HG03064 (cell line): ENCODE data around the gene KCNQ1.

Source experiments
- ATAC-seq: cut with Tn5 transposase; IDR thresholded peaks from one replicate; pipeline ENCODE4 v1.9.1; 2021; ENCODE audit warnings: low read depth; ENCODE audit not compliant: unreplicated experiment

KCNQ1 gene

DNA sequence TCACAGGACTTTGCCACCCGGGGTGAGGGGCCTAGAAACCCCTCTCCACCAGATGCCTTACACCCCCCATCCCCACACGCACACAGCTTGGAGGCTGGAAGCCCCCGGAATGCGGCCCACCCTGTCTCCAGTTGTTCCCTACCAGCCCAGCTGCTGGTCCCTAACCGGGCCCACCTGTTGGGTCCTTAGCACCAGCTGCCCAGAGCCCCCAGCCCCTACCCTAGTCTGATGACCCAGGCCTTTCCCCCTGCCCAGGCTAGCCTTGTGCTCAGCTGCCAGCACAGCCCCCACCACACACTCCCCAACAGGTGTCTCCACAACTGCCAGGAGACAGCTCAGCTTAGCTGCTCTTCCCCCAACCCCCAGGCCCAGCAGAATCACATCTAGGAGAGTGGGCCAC lies 373.7 kb downstream of the KCNQ1 start:
- no peak for ATAC-seq

DNA sequence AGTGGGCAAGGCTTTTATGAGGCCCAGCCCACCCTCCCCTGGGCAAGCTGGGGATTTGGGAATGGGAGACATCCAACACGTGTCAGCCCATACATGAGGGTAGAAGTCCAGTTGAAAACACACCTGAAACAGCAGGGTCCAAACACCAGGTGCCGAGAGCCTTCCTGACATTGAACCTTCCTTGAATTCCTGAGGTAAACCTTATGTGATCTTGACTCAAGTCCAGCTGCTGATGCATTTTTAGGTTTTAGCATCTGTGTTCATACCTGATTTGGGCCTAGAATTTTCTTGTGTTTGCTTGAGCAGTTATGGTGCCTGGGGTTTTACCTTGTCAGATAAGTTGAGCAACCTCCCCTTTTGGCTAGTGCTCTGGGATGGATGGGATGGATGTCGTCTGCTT lies 374.5 kb downstream of the KCNQ1 start:
- no peak for ATAC-seq

DNA sequence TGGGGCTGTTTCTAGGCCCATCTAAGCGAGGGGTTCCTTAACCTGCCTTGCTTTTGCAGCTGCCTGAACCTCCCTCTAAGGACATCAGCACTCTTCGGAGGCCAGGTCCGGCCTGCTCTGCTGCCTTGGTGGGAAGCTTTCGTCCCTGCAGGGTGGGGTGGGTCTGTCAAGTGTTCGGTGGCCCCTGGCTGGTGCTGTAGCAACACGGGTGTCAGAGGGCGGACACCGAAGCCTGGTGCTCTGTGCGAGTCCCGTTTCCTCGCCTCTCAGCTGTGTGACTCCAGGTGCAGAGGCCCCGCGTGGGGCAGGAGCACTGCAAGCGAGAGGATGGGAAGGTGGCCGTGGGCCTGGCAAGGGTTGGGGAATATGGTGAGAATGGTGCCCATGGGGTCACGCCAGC lies 376.2 kb downstream of the KCNQ1 start:
- ATAC-seq = no peak

DNA sequence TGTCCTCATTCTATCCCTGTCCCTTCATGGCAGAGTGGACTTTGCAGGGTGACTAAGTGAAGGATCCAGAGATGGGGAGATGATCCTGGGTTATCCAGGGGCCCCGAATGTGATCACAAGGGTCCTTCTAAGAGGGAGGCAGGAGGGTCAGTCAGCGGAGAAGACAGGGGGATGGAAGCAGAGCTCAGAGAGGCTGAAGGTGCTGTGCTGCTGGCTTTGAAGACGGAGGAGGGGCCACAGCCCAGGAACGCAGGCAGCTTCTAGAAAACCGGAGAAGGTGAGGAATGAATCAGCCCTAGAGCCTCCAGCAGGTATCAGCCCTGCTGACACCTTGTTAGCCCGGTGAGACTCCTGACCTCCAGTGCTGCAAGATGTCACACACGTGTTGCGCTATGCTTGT lies 377.1 kb downstream of the KCNQ1 start:
- ATAC-seq = no peak

DNA sequence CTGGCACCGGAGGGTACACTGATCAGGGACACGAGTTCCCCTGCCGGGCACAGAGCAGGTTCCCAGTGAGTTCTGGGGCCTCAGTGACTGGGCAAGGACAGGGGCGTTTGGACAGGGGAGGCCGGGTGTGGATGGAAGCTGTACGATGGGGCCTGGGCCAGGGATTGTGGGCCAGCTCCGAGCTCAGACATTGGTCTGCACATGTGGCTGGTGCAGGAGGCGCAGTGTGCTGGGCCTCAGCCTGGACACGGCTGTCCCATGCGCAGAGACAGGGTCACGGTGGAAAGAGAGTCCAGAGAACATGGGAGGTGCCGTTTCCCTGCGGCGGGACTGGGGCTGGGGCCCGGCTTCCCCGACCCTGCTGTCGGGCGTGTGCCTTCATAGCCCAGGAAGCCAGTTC lies 380.0 kb downstream of the KCNQ1 start:
- no peak for ATAC-seq

DNA sequence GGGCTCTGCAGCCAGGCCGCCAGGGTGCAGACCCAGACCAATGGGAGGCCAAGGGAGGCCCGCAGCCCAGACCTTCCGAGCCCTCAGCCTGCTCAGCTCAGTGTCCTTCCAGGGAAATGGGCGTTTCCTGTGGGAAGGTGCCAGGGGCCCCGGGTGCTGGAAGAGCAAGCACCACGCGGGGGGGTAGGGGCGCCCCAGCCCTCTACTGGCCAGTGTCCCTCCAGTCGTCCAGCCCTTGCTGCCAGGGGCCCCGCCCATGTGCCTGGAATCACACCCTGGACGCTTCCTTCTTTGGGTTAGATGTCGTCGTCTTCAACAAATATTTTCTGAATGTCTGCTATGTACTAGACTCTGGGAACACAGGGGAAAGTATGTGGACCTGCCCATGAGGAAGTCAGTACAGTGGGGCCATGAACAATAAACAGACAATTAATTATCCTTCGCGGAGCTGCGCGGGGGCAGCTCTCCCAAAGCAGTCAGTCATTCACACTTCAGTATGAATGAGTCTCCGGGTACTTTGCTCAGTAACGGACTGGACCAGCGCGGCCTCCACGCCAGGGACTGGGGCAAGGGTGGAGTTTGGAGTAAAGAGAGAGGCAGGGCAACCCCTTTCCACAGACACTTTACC lies 380.6 kb downstream of the KCNQ1 start:
- ATAC-seq = no peak

DNA sequence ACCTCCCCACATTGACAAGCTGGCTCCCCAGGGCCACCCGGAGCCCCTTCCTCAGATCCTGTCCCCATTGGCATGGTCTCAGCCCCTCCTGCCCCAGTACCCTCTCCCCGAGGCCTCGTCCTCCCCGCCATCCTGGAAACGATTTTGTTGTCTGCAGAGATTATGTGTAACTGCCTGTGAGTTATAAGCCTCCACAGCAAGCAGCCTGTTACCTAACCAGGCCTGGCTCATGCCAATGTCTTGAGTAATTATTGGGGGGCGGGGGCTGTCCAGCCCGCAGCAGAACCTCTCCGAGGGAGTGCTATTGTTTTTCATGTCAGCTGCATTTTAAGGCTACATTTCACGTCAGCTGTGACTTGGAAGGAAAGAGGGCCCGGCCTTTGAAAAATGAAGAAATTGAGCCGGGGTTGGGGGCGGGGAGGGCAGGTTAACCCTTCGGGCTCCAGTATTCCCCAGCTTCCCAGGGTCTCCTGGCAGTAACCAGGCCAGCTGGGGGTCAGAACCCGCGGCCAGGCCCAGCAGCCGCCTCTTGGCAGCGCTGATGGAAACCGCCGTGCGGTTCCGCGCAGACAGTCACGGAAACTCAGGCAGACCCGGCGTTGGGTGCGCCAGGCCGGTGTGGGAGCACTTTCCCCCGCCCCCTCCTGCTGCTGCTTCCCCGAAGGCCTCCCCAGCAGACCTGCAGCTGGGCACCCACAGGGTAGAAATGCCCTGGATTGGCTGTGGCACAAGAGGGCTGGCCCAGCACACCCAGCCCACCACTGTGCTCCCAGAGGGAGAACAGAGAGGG lies 381.3 kb downstream of the KCNQ1 start:
- ATAC-seq = no peak

DNA sequence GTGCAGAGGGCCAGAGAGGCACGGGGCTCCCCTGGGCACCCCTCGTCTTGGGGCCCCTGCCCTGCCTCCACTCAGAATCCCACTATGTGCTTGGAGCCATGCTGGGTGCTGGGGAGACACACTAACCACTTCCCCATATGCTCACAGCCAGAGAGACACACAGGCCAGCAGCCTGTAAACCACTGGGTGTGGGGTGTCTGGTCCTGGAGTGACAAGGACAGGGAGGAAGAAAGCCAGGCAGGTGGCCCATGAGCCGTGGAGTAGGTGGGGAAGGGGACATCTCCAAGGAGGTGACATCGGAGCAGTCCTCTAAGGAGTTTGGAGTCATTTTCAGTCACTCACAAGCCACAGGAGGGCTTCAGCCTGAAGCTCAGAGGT lies 381.9 kb downstream of the KCNQ1 start:
- ATAC-seq = no peak

DNA sequence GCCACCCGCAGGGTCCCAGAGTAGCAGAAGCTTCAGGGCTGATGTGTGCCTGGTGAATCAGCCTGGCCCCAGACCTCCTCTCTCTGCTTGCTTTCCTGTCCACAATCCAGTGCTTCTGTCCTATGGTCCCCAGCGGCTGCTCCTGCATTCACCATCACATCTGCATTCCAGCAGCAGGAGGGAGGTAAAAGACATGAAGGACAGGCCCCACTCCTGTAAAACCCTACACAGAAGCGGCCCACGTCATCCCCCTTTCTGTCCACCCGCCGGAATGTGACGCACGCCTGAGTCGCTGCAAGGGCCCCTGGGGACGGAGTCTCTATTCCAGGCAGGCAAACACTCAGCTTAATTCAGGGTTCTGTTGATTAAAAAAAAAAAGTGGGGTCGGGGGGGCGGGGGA lies 382.4 kb downstream of the KCNQ1 start:
- ATAC-seq = no peak

DNA sequence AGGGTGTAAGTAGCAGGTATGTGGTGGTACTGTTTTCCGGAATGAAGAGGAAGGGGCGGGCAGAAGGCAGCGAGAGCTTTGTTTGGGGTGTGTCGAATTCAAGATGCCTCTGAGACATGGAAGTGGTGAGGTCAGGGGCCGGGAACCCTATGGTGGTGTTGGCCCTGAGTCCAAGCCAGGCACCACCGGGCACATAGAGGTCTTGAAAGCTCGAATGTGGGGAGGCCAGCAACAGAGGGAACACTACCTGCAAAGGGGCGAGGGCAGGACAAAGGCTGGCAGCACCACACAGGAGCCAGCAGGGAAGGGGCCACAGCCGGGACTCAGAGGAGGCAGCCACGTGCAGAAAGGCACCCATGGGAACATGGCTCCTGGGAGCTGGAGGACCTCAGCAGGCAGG lies 383.0 kb downstream of the KCNQ1 start:
- ATAC-seq = no peak

DNA sequence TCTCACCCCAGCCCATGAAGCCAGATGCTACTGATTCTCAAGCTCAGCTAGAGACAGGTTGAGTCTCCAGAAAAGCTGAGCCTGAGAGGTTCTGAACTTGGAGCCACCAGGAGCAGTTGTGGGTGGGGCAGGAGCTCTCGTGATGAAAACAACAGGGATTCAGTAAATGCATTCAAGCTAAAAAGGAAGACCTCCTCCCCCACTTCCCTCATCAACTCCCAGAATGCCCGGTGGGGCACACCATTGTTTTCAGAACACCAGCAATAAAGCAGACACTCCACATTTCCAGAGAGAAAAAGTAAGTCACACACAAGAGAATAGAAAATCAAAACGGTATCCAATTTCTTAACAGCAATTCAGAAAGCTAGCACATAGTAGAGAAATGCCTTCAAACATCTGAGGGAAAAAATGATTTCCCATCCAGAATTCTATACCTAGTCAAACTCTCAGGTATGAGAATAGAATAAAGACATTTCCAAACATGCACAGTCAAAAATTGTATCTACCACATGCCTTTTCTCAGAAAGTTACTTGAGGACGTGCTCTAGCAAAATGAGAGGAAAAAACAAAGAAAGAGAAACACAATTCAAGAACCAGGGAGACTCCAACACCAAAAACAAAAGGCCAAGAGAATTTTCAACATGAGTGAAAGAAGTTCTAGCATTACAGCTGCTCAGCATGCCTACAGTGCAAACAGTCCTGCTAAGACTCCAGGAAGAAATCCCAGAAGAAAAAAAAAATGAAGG lies 383.9 kb downstream of the KCNQ1 start:
- no peak for ATAC-seq

DNA sequence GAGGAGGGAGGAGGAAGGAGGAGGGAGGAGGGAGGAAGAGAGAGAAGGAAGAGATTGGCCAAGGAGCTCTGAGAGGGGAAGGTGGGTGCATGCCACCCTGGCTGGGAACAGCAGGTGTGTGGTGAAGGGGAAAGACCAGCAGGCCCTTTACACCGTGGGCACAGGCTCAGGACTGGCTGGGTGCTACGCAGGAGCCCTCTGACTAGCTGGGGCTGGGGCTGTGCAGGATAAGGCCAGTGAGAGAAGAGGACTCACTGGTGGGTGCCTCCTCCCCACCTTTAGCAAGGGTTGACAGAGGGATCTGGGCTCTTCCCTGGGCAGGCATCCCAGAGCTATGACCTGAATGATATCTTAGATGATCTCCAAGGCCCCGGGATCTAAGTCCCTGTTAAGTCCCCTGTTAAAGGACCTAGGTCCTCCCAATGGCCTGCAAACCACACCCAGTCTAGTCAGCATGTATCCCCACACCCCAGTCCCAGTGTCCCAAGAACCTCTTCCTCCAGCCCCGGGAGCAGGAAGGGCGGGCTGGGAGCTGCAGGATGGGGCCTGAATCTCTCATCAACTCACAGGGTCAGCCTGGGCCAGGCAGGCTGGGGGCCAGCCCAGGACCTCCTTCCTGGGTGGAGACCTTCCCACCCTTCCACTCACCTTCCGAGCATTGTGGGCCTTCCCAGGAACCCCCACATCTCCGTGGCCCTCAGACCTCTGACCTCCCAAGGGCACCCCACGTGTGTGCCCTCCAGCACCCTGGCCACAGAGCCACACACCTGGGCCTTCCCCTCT lies 385.4 kb downstream of the KCNQ1 start:
- no peak for ATAC-seq

DNA sequence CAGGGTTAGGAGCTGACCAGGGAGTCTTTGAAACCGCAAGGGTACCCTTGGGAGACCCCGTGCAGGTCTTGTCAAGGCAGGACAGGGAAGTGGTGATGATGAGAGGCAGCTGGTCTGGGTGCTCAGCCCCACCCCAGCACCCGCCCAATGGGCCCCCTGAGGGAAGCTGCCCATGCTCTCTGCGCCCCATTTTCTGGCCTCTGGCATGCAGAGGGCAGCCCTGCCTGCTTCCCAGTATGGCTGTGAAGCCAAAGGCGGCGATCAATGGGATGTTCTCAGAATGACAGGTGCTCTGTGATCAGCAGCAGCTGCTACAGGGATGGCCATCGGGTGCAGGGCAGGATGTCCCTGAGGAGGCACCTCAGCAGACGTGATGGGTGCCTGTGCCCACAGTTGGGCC lies 386.1 kb downstream of the KCNQ1 start:
- ATAC-seq = no peak

DNA sequence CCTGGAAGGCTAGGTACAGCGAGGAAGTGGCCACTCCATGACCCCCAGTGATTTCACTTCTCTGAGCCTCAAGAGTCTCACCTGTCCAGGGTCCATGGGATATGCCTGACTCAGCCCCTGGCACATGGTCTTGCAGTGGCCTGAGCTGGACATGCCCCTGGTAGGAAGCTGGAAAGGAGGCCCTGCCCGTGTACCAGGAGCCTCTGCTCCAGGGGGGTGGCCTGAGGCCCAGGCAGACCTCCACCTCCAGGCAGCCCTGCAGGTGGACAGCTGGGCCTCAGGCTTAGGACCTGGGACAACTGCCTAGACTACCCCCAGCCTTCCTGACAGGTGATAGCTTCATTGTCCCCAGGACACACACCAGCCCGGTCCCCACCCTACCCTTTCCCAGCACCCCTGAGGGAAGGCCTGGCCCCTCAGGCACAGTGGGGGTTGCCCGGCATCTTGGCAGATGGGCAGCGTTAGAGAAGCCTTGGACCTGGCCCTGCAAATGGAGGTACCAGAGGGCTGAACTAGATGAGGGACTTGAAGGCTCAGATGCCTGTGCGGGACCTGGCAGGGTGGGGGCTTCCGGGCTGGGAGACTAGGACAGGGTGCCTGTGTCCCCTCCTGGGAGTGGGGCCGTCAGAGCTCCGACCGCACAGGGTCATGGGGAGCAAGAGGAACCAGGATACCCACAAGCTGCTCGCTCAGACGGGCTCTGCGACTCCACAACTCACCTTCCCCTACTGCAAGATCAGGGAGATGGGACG lies 387.1 kb downstream of the KCNQ1 start:
- no peak for ATAC-seq

DNA sequence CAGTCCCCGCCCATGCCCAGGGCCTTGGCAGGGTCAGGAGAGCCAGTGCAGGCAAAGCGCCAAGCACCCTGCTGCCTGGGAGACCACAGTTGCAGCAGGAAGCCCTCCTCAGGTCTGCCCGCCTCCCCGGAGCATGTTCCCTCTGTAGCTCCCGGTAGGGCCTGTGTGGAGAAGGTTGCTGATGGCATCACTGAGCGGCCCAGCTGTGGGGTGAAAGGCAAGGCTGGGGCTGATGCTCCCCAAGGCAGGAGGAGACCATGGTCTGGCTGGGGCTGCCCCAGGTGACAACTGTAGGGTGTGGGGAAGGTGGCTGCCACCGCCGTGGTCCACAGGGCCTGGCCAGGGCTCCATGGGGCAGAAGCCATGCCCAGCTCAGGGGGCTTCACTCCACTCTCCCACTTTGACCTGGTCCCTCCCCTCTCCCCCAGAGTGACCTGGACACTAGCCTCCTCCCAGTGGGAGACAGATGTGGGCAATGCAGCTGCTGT lies 387.8 kb downstream of the KCNQ1 start:
- ATAC-seq = no peak

DNA sequence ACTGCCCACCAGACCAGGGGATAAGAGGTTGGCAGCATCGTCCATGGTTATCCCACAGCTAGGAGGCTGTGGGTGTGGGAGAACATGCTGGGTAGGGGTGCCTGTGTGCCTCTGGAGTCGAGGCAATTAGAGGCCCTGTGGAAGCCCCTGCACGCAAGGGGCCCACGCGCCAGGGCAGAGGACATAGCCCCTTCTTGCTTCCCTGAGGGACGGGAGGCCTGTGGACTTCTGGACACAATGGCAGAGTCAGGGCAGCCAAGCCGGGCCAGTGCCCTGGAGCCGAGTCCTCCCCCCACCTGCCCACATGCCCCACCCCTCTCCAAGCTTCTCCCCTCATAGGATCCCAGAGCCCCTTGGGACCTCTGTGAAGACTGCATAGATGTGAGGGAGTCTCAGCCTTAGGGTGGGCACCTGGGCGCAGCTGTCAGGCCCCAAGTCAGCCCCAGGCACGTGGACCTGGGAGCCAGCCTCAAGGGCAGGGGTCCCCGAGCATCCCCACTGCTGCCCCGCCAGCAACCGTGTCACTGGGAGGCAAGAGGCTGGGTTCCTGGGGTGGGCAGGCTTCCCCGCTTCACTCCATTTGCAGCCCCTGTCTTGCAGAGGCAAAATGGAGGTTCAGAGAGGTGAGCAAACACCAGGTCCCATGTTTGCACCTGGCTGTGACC lies 388.4 kb downstream of the KCNQ1 start:
- no peak for ATAC-seq

DNA sequence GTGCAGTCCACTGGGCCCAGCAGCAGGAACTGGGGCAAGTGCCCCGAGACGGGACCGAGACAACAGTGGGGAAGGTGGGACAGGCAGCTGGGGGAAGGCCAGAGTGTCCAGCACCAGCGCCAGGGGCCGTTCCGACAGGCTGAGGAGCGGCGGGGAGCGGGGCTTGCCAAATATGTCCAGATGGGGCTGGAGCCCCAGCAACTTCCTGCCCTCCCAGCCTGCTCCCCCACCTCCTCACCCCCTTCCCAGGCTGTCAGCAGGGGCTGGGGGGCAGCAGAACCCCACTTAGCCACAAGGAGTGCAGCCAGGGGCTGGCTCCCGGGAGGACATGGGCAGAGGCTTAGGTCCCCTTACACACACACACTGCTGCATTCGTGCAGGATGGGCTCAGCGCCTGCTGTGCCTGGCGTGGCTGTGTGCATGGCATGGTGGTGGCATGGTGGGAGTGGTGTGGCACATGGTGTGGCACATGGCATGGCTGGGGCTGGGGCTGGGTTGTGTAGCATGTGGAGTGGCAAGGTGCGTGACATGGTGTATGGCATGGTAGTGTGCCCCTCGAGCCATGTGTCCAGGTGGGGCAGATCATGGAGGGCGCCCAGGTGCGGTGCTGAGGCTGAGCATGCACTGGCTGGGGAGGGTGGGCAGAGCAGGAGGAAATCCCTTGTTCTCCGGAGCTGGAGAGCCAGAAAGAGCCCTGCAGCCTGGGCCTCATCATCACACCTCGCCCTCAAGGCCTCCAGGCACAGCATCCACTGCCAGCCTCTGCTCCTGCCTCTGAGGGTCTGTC lies 389.1 kb downstream of the KCNQ1 start:
- ATAC-seq = no peak

DNA sequence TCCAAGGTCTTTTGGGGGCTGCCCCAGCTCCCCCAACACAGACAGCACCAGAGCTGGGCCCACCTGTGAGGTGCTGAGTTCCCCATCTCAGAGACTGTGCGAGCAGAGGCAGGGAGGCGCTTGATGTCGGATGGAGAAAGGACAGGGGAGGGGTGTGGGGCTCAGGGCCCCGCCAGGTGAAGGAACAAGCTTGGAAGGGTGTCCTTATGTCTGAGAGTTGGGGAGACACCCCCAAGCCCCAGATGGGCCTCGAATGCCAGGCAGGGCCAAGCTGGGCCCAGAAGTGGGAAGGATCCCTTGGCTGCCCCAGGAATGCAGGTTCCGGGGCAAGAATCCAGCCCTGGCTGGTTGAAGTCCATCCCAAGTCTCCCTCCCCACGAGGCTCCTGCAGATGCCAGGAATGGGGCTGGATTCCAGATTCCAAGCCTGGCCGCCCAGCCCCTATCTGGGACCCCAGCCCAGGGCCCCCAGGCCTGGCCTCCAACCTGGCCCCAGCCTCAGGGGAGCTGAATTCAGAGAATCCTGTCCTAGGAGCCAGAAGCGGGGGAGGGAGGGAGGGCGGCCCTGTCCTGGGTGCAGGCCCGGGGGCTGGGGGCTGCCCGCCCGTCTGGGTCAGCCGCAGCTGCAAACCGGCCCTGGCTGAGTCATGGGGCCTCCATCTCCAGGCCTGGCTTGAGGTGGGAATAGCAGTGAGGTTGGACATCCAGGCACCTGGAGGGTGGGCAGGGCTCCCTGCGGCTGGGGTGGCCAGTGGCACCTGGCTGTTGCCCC lies 389.9 kb downstream of the KCNQ1 start:
- no peak for ATAC-seq
